HepG2 (cell line): ENCODE measurements around the gene NFATC2. TPM values are rescaled to one million over a fixed set of nuclear protein-coding genes. Genes with fewer than 3 reads are reported as not detected.
A peak's percentile ranks its signal among the peaks of the same experiment; 100 is the strongest.

Experiments
- KDM2A ChIP-seq: sonication (generic); formaldehyde crosslinking; IDR thresholded peaks from 2 replicates; pipeline ENCODE4 v1.4.0; 2020; ENCODE audit warnings: low read depth, missing genetic modification reagents, borderline replicate concordance
- NAIF1 ChIP-seq: sonication (generic); formaldehyde crosslinking; IDR thresholded peaks from 2 replicates; pipeline ENCODE4 v1.5.0; 2020; ENCODE audit warnings: mild to moderate bottlenecking, missing genetic modification reagents, borderline replicate concordance
- NFYB ChIP-seq: sonication (generic); formaldehyde crosslinking; IDR thresholded peaks from 2 replicates; pipeline ENCODE4 v1.4.0; 2020; ENCODE audit warnings: missing genetic modification reagents
- SNAPC2 ChIP-seq: sonication (generic); formaldehyde crosslinking; IDR thresholded peaks from 2 replicates; pipeline ENCODE4 v1.8.1; 2022; ENCODE audit warnings: mild to moderate bottlenecking, missing genetic modification reagents
- U2AF1 ChIP-seq: fragments of 200-400 bp; formaldehyde crosslinking; optimal IDR thresholded peaks from 2 replicates; pipeline ENCODE3; 2017; ENCODE audit warnings: mild to moderate bottlenecking, low read depth, low read length
- ZFP91 ChIP-seq: sonication (generic); formaldehyde crosslinking; IDR thresholded peaks from 2 replicates; pipeline ENCODE4 v1.9.0; 2022; ENCODE audit warnings: missing genetic modification reagents, mild to moderate bottlenecking, borderline replicate concordance
- ZNF44 ChIP-seq: sonication (generic); formaldehyde crosslinking; IDR thresholded peaks from 2 replicates; pipeline ENCODE4 v1.5.1; 2020; ENCODE audit warnings: mild to moderate bottlenecking, missing genetic modification reagents
- ZNF605 ChIP-seq: sonication (generic); formaldehyde crosslinking; IDR thresholded peaks from 2 replicates; pipeline ENCODE4 v1.8.0; 2022; ENCODE audit warnings: mild to moderate bottlenecking, missing genetic modification reagents
- ZNF660 ChIP-seq: sonication (generic); formaldehyde crosslinking; IDR thresholded peaks from 2 replicates; pipeline ENCODE4 v1.5.1; 2020; ENCODE audit warnings: mild to moderate bottlenecking, low read depth, missing genetic modification reagents, borderline replicate concordance
- ZNF678 ChIP-seq: sonication (generic); formaldehyde crosslinking; IDR thresholded peaks from 2 replicates; pipeline ENCODE4 v1.4.0; 2020; ENCODE audit warnings: mild to moderate bottlenecking, missing genetic modification reagents
- ZNF776 ChIP-seq: sonication (generic); formaldehyde crosslinking; IDR thresholded peaks from 2 replicates; pipeline ENCODE4 v1.4.0; 2020; ENCODE audit warnings: mild to moderate bottlenecking, missing genetic modification reagents
- polyA plus RNA-seq, 8 experiments: library from polyadenylated mRNA; depleted of rRNA in 3 of 8; stranded (reverse) in 7 of 8; unstranded in 1 of 8; fragments of >200 nt; fragmentation: Illumina TruSeq in 4 of 8; extraction: Trizol in 4 of 8; gene quantifications; 2 replicates each; pipeline versions ENCODE4 v1.2.1 to v1.2.3, GENCODE V29; 2011 to 2016; ENCODE audit warnings: low read depth in 4 of 8, missing spikeins in 1 of 8, mixed read lengths in 1 of 8; ENCODE audit not compliant: insufficient read depth in 1 of 8
- total RNA-seq, 5 experiments: library from RNA; depleted of rRNA; stranded (reverse); fragments of >200 nt; fragmentation: Illumina TruSeq; extraction: Trizol; gene quantifications; 2 replicates each; pipeline ENCODE4 v1.2.3, GENCODE V29; 2016; ENCODE audit warnings: low read depth in 1 of 5

NFATC2 gene
- total and polyA plus RNA-seq, 2 of the 13 experiments (the other 11 are each of a cell fraction or from before 2014, with no cell fraction given): 1.9 to 3.3 TPM

GRCh38 chr20:51542033-51542570 is 417 bp downstream of the NFATC2 start (continued):
- no peak for TF ChIP-seq SNAPC2 (CRISPR knock-in tag)
- TF ChIP-seq ZNF605 (CRISPR knock-in tag): no peak
- no peak; the same call in 1 of the 2 replicates for TF ChIP-seq ZNF776 (CRISPR knock-in tag)
- no peak for TF ChIP-seq NFYB (CRISPR knock-in tag)
- TF ChIP-seq ZNF44 (CRISPR knock-in tag): 0 out of 2 replicates have a peak, but pooled peaks have one; percentile 19
- TF ChIP-seq ZNF660 (CRISPR knock-in tag): no peak
- TF ChIP-seq NAIF1 (CRISPR knock-in tag): no peak
- peak; percentile 65 for TF ChIP-seq U2AF1
- TF ChIP-seq ZNF678: no peak
- peak; percentile 55; the same call in 1 of the 2 replicates for TF ChIP-seq ZFP91
- TF ChIP-seq KDM2A (CRISPR knock-in tag): peak; percentile 12; the same call in 1 of the 2 replicates
